NK-92 (cell line): ENCODE results near the gene FUT7.
"Not testable (repeated sequence)": the region's sequence is repeated elsewhere in the genome, so short reads cannot be mapped to it uniquely, and the experiment has no call there.

Experiments used
- DNase-seq: peaks from one replicate; lab custom pipeline; 2025; ENCODE audit not compliant: unreplicated experiment; lab: John Stamatoyannopoulos, UW

FUT7 gene

GRCh38 chr9:137066096-137066861, 34.4 kb upstream of the FUT7 start:
- DNase-seq: no peak

- DNase-seq: no peak
Measured at GRCh38 chr9:137065336-137065967, 33.6 kb upstream of the FUT7 start.

- no peak for DNase-seq
Measured at GRCh38 chr9:137064880-137065164, 32.9 kb upstream of the FUT7 start.

- DNase-seq: no peak
Measured at GRCh38 chr9:137064027-137064879, 32.4 kb upstream of the FUT7 start.

- no peak for DNase-seq
Measured at GRCh38 chr9:137063311-137064026, 31.6 kb upstream of the FUT7 start.

GRCh38 chr9:137062798-137063197, 30.9 kb upstream of the FUT7 start:
- DNase-seq: not testable (repeated sequence)

GRCh38 chr9:137062384-137062783, 30.5 kb upstream of the FUT7 start:
- no peak for DNase-seq

GRCh38 chr9:137058521-137059234, 26.8 kb upstream of the FUT7 start:
- no peak for DNase-seq

- DNase-seq: no peak
Measured at GRCh38 chr9:137057545-137057944, 25.7 kb upstream of the FUT7 start.

- no peak for DNase-seq
Measured at GRCh38 chr9:137056739-137057415, 25.0 kb upstream of the FUT7 start.

GRCh38 chr9:137055385-137056364, 23.8 kb upstream of the FUT7 start:
- no peak for DNase-seq

- DNase-seq: no peak
Measured at GRCh38 chr9:137054932-137055384, 23.1 kb upstream of the FUT7 start.

GRCh38 chr9:137053944-137054931, 22.4 kb upstream of the FUT7 start, which contains the start of gene ENTPD2:
Gene ENTPD2, minus strand, starts transcription at chr9:137054061. Its CDS starts 64 bp downstream, at chr9:137053997.
- no peak for DNase-seq

- no peak for DNase-seq
Measured at GRCh38 chr9:137052998-137053943, 21.4 kb upstream of the FUT7 start.

- no peak for DNase-seq
Measured at GRCh38 chr9:137052293-137052692, 20.4 kb upstream of the FUT7 start.

GRCh38 chr9:137051145-137051724, 19.3 kb upstream of the FUT7 start:
- DNase-seq: no peak
